GM21528 (cell line): ENCODE results near the gene KCNS1.
"Not testable (repeated sequence)": the region's sequence is repeated elsewhere in the genome, so short reads cannot be mapped to it uniquely, and the experiment has no call there.

Experiments used
- ATAC-seq: cut with Tn5 transposase; IDR thresholded peaks from one replicate; pipeline ENCODE4 v1.9.1; 2021; ENCODE audit warnings: mild to moderate bottlenecking, moderate library complexity; ENCODE audit not compliant: unreplicated experiment, low FRiP score

KCNS1 gene, protein sequence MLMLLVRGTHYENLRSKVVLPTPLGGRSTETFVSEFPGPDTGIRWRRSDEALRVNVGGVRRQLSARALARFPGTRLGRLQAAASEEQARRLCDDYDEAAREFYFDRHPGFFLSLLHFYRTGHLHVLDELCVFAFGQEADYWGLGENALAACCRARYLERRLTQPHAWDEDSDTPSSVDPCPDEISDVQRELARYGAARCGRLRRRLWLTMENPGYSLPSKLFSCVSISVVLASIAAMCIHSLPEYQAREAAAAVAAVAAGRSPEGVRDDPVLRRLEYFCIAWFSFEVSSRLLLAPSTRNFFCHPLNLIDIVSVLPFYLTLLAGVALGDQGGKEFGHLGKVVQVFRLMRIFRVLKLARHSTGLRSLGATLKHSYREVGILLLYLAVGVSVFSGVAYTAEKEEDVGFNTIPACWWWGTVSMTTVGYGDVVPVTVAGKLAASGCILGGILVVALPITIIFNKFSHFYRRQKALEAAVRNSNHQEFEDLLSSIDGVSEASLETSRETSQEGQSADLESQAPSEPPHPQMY

DNA sequence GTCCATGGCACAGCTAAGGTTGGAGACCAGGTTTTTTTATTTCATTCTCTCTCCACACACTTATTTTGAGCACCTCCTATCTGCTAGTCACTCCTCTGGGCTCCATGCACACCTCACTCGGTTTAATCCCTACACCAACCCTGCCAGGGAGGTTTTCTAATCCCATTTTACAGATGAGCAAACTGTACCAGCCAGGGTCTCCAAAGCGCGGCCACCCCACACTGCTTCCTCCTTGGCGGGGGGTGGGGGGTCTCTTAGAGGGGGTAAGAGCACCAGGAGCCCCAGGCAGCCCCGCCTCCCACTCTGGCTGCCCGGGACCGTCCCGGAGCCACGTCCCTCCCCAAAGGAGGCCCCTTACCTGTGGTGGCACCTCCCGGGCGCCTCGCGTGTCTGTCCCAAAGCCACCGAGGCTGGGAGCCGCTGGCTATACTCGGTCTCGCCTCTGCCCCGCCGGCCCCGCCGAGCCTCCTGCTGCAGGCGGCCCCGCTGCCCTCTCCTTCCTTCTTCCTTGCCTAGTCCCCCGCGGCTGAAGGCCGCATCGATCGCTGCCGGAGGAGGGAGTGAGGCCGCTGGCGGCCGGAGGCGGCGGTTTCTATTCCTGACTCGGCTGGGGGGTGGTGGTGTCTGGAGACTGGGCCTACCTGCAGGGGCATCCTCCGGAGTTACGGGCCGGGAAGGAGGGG lies at the start of gene KCNS1:
Gene KCNS1, minus strand, starts transcription at position 565 of the 683 bp plus-strand sequence. CDS start 1,891 bp downstream, outside the sequence.
- ATAC-seq, result no peak

DNA sequence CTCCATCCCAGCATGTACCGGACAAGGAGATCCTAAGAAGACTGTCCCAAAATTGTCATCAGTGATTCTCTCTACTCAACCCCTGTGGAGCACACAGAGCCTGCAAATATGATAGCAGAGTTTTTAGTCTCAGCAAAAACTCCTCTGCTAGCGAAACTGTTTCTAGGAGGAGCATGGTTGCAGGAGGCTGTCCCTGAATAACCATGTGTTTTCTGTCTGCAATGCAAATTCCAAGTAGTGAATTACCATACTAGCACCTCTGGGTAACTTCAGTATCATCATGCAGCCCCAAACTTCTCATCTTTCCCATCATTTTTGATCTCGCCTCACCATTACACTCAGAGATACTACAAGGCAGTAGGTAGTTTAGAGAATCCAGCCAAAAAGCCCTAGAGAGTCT lies 48.1 kb upstream of the KCNS1 start:
- no peak for ATAC-seq

GRCh38 chr20:45140836-45141235 lies 39.9 kb upstream of the KCNS1 start:
- ATAC-seq, result no peak

DNA sequence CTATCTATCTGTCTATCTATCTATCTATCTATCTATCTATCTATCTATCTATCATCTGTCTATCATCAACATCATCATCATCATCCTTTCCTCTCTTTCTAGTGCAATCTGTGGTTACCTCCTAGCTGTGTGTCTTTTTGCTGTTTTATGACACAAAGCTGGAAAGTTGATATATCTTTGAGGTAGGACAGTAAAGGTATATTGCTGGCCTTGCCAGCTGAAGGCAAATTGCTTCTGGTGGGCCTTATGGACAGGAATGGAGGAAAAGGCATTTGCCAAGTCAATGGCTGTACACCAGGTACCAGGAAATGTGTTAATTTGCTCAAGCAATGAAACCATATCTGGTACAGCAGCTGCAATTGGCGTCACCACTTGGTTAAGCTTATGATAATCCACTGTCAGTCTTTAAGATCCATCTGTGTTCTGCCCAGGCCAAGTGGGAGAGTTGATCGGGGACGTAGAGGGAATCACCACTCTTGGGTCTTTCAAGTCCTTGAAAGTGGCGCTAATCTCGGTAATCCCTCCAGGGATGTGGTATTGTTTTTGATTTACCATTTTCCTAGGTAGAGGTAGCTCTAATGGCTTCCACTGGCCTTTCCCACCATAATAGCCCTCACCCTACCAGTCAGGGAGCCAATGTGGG lies 38.9 kb upstream of the KCNS1 start:
- ATAC-seq, result not testable (repeated sequence)

- ATAC-seq, result no peak
Observed at GRCh38 chr20:45138561-45139300, 37.8 kb upstream of the KCNS1 start.

DNA sequence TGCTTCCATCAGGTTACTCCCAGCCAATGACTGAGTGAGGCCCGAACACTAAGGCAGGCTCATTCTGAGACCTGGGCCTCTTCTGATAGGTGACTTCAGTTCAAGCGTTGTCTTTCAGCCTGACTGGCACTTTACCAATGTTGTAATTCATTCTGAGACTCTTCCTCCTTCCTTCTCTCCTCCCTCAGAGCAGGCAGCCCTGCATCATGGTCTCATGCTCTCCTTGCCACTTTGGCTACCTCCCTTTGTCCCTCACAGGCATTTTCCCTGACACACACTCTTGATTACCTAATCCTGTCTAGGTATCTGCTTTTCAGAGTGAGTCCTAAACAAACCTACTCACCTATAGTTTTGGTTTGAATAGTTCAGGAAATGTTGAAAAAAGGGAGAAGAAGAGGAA lies 36.0 kb upstream of the KCNS1 start:
- no peak for ATAC-seq

DNA sequence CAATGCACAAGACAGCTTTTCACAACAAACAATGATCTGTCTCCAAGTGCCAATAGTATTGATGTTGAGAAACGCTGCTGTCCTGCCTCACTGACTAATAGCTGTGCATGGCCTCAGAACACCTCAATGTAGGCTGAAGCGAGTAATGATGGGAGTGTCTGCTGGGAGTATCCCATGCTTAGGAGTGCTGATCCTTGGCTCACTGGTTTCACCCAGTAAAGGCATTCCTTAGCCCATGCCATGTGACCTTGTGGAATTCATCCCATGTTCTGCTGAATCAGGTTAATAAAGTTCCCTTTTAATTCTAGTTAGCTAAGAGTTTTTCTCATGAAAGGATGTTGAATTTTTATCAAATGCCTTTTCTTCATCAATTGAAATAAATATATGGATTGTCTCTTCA lies 27.2 kb upstream of the KCNS1 start:
- ATAC-seq, result no peak

GRCh38 chr20:45124365-45124764 lies 23.4 kb upstream of the KCNS1 start, which contains the start of gene WFDC12:
Gene WFDC12 (minus strand): TSS chr20:45124465. CDS start chr20:45124447, 18 bp downstream.
- no peak for ATAC-seq

- no peak for ATAC-seq
Observed at GRCh38 chr20:45121388-45121787, 20.5 kb upstream of the KCNS1 start.

- ATAC-seq, result no peak
Observed at GRCh38 chr20:45119556-45120266, 18.8 kb upstream of the KCNS1 start.

GRCh38 chr20:45118028-45118427 lies 17.1 kb upstream of the KCNS1 start:
- ATAC-seq, result no peak

DNA sequence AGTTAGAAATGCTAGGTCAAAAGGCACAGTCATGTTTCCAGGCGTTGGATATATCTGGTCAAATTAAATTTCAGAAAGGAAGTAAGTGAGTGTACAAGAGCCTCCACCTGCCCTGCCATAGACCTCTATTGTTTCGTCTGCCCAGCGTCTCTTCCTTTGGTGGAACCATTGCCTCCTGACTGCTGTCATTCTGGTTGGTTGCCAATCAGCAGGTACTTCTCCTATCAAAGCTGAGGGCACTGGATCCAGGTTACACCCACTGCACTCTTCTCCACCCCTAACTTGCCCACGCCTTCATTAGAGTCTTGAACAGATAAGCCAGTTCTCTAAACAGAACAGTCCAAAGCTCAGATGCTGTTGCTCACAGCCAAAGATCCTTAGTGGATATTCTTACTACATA lies 16.7 kb upstream of the KCNS1 start:
- no peak for ATAC-seq

GRCh38 chr20:45115829-45116228 lies 14.9 kb upstream of the KCNS1 start:
- ATAC-seq, result no peak

DNA sequence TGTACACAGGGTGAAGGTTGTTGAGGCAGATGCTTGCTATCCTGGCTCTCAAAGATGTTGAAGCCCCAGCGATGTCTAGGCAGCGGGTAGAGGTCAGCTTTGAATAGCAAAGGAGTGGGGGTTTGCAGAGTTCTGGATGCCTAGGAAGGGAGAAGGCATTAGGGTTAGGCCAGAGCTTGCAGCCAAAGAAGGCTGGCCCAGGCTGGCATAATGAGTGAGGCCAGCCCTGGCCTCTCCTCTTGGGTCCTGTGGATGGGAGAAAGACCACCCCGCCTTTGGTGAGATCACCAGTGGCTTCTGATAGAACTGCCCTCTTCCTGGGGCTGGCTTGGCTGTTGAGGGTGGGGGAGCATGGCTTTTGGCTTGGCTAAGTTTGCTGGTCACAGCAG lies 14.5 kb upstream of the KCNS1 start:
- no peak for ATAC-seq

DNA sequence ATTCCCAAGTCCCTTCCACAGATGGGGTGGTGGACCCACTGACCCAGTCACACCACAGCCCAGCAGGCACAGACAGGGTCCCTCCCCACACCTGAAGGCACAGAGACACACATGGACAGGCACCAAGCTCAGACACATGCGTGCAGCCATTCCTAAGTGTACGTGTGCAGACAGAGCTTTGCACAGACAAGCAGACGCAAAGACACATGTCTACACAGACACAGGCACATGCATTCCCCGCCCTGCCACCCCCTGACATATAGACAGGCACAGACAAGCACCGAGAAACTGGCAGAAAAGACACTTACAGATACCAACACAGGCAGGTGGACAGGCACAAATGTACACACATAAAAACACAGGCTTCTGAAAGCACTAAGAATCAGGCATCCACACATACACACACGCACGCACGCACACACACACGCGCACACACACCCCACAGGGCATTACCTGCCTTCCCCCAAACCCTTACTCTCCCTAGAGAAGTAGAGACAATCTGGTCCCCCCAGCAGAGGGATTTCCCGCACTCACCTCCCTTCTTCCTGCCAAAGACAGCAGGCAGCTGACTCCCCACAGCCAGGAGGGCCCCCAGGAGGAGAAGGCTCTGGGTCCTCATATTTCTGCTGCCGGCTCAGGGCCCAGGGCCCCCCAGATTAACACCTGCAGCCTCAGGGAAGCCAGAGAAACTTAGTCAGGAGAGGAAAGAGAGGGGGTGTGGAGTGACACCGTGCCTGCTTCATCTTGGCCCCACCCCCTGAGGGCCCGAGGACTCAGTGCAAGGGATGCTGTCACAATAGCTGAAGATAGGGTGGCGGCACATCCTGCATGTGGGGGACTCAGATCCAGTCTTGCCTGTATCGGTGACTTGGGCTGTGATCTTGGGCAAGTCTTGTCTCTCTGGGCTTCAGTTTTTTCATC lies 13.8 kb upstream of the KCNS1 start, which contains the start of gene WFDC5:
Gene WFDC5, minus strand, starts transcription at position 710 of the 921 bp plus-strand sequence. Its CDS starts 91 bp downstream, at position 619.
- ATAC-seq, result no peak

GRCh38 chr20:45113865-45114264 lies 12.9 kb upstream of the KCNS1 start:
- no peak for ATAC-seq

GRCh38 chr20:45112754-45113153 lies 11.8 kb upstream of the KCNS1 start:
- no peak for ATAC-seq

DNA sequence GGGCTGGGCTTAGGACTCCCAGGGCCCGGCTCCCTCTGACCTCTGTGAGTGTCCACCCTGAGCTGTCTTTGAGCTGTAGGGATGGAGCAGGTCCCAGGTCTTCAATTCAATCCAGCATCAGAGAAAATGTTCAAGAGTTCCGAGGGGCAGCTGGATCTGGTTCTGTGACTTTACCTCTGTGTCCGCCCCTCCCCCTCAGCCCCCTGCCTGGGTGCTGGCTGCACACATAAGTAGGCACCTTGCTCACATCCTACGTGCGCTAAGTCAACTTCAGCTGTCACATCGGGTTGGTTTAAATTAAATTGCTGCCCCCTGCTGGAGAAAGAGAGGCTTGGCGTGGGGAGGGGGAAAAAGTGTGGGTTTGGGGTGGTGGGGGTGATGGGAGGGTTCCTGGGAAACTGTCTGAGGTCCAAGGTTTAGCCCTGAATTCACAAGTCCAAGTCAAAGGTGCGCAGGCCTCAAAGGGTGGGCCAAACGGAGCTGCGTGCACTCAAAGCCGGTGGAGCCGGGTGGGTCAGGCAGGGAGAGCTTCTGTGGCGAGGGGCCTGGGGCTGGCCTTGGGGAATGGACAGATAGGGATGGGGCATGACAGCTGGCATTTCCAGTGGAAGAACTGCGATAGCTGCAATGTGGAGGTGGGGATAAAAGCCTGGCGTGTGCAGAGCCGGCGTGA lies 11.0 kb upstream of the KCNS1 start:
- ATAC-seq, result no peak
